HepG2 (cell line): Measurements from ENCODE around the gene HLA-DPB1. TPM values are rescaled to one million over a fixed set of nuclear protein-coding genes. Genes with fewer than 3 reads are reported as not detected.

Experiments used
- CC2D1A ChIP-seq: sonication (generic); formaldehyde crosslinking; IDR thresholded peaks from 2 replicates; pipeline ENCODE4 v1.8.1; 2023; ENCODE audit warnings: mild to moderate bottlenecking, missing genetic modification reagents
- MAFF ChIP-seq: IDR thresholded peaks from 2 replicates; pipeline ENCODE4 v1.6.1; 2011; ENCODE audit warnings: low read depth, low read length, improper control_type of control experiment
- TOE1 ChIP-seq: sonication (generic); formaldehyde crosslinking; IDR thresholded peaks from 2 replicates; pipeline ENCODE4 v1.4.0; 2020; ENCODE audit warnings: mild to moderate bottlenecking, missing genetic modification reagents
- ZEB1 ChIP-seq: IDR thresholded peaks from 2 replicates; pipeline ENCODE4 v1.6.1; 2012; ENCODE audit warnings: mild to moderate bottlenecking, low read depth, inconsistent platforms; ENCODE audit not compliant: insufficient replicate concordance
- ZNF354B ChIP-seq: sonication (generic); formaldehyde crosslinking; IDR thresholded peaks from 2 replicates; pipeline ENCODE4 v1.8.0; 2022; ENCODE audit warnings: mild to moderate bottlenecking, missing genetic modification reagents
- ZNF484 ChIP-seq: sonication (generic); formaldehyde crosslinking; IDR thresholded peaks from 2 replicates; pipeline ENCODE4 v1.5.1; 2020; ENCODE audit warnings: mild to moderate bottlenecking, low read depth, missing genetic modification reagents, borderline replicate concordance
- polyA plus RNA-seq, 8 experiments: library from polyadenylated mRNA; depleted of rRNA in 3 of 8; stranded (reverse) in 7 of 8; unstranded in 1 of 8; fragments of >200 nt; fragmentation: Illumina TruSeq in 4 of 8; extraction: Trizol in 4 of 8; gene quantifications; 2 replicates each; pipeline versions ENCODE4 v1.2.1 to v1.2.3, GENCODE V29; 2011 to 2016; ENCODE audit warnings: low read depth in 4 of 8, missing spikeins in 1 of 8, mixed read lengths in 1 of 8; ENCODE audit not compliant: insufficient read depth in 1 of 8
- total RNA-seq, 5 experiments: library from RNA; depleted of rRNA; stranded (reverse); fragments of >200 nt; fragmentation: Illumina TruSeq; extraction: Trizol; gene quantifications; 2 replicates each; pipeline ENCODE4 v1.2.3, GENCODE V29; 2016; ENCODE audit warnings: low read depth in 1 of 5
- TF ChIP-seq, protein P1 (sequence below): sonication (generic); formaldehyde crosslinking; IDR thresholded peaks from 2 replicates; pipeline ENCODE4 v1.5.1; 2020; ENCODE audit warnings: missing genetic modification reagents, mild to moderate bottlenecking, borderline replicate concordance
- TF ChIP-seq, protein P2 (sequence below): sonication (generic); formaldehyde crosslinking; IDR thresholded peaks from 2 replicates; pipeline ENCODE4 v1.4.0; 2020; ENCODE audit warnings: missing genetic modification reagents
- TF ChIP-seq, protein P3 (sequence below): sonication (generic); formaldehyde crosslinking; IDR thresholded peaks from 2 replicates; pipeline ENCODE4 v1.4.0; 2020; ENCODE audit warnings: missing genetic modification reagents
- TF ChIP-seq, protein P4 (sequence below): sonication (generic); formaldehyde crosslinking; IDR thresholded peaks from 2 replicates; pipeline ENCODE4 v1.5.1; 2020; ENCODE audit warnings: missing genetic modification reagents, mild to moderate bottlenecking, borderline replicate concordance
- TF ChIP-seq, protein P5 (sequence below), 2 experiments: sonication (generic) in 1 of 2; formaldehyde crosslinking in 1 of 2; IDR thresholded peaks; 2 replicates each; pipeline versions ENCODE4 v1.4.0 to v1.6.1; 2016 to 2020; ENCODE audit warnings: borderline replicate concordance in 1 of 2, low read depth in 1 of 2, mild to moderate bottlenecking in 1 of 2, missing genetic modification reagents in 1 of 2

Gene HLA-DPB1
- total and polyA plus RNA-seq, 2 of the 13 experiments (the other 11 are each of a cell fraction or from before 2014, with no cell fraction given) = not detected

DNA sequence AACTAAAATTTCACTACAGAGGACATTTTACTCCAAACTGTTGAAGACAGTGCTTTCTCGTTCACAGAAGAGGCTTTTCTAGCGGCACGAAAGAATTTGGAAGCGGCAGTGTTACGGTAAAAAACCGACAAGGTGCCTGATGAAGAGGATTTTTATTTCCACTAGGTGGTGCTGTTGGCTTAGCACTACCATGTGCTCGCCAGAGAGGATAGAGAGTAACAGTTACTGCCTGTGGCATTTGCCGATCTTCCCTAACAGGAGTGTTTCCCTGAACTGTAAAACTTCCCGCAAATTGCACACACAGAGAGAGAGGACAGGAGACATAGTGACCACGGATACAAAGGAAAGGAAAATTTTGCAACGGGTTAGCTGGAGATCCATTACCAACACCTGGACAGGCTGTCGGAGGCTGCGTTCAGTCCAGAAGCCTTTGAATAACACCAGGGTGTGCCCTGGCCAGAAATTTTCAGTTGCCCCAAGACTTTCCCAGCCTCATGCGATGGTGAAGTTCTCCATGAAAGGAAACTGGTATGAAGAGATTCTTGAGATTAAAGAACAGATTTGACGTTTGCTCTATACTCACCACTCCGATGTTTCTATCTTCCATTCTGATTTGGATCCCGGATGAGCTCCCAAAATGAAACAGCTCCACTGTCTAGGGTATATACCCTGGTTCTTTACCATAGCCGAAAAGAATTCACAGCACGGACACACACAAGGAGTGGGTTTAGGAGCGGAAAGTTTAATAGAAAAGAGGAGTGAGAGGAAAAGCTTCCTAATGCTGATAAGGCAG, 48.1 kb downstream of the HLA-DPB1 start (continued):
- TF ChIP-seq, protein P1, sequence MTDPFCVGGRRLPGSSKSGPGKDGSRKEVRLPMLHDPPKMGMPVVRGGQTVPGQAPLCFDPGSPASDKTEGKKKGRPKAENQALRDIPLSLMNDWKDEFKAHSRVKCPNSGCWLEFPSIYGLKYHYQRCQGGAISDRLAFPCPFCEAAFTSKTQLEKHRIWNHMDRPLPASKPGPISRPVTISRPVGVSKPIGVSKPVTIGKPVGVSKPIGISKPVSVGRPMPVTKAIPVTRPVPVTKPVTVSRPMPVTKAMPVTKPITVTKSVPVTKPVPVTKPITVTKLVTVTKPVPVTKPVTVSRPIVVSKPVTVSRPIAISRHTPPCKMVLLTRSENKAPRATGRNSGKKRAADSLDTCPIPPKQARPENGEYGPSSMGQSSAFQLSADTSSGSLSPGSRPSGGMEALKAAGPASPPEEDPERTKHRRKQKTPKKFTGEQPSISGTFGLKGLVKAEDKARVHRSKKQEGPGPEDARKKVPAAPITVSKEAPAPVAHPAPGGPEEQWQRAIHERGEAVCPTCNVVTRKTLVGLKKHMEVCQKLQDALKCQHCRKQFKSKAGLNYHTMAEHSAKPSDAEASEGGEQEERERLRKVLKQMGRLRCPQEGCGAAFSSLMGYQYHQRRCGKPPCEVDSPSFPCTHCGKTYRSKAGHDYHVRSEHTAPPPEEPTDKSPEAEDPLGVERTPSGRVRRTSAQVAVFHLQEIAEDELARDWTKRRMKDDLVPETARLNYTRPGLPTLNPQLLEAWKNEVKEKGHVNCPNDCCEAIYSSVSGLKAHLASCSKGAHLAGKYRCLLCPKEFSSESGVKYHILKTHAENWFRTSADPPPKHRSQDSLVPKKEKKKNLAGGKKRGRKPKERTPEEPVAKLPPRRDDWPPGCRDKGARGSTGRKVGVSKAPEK (CRISPR knock-in tag) = no peak
- TF ChIP-seq ZEB1 (no peak), TOE1 (no peak), ZNF484 (no peak), MAFF (no peak; the same call in 1 of the 2 replicates), ZNF354B (CRISPR knock-in tag) (no peak), CC2D1A (CRISPR knock-in tag) (no peak)
- TF ChIP-seq, protein P2, sequence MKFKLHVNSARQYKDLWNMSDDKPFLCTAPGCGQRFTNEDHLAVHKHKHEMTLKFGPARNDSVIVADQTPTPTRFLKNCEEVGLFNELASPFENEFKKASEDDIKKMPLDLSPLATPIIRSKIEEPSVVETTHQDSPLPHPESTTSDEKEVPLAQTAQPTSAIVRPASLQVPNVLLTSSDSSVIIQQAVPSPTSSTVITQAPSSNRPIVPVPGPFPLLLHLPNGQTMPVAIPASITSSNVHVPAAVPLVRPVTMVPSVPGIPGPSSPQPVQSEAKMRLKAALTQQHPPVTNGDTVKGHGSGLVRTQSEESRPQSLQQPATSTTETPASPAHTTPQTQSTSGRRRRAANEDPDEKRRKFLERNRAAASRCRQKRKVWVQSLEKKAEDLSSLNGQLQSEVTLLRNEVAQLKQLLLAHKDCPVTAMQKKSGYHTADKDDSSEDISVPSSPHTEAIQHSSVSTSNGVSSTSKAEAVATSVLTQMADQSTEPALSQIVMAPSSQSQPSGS (CRISPR knock-in tag) = no peak
- TF ChIP-seq, protein P3, sequence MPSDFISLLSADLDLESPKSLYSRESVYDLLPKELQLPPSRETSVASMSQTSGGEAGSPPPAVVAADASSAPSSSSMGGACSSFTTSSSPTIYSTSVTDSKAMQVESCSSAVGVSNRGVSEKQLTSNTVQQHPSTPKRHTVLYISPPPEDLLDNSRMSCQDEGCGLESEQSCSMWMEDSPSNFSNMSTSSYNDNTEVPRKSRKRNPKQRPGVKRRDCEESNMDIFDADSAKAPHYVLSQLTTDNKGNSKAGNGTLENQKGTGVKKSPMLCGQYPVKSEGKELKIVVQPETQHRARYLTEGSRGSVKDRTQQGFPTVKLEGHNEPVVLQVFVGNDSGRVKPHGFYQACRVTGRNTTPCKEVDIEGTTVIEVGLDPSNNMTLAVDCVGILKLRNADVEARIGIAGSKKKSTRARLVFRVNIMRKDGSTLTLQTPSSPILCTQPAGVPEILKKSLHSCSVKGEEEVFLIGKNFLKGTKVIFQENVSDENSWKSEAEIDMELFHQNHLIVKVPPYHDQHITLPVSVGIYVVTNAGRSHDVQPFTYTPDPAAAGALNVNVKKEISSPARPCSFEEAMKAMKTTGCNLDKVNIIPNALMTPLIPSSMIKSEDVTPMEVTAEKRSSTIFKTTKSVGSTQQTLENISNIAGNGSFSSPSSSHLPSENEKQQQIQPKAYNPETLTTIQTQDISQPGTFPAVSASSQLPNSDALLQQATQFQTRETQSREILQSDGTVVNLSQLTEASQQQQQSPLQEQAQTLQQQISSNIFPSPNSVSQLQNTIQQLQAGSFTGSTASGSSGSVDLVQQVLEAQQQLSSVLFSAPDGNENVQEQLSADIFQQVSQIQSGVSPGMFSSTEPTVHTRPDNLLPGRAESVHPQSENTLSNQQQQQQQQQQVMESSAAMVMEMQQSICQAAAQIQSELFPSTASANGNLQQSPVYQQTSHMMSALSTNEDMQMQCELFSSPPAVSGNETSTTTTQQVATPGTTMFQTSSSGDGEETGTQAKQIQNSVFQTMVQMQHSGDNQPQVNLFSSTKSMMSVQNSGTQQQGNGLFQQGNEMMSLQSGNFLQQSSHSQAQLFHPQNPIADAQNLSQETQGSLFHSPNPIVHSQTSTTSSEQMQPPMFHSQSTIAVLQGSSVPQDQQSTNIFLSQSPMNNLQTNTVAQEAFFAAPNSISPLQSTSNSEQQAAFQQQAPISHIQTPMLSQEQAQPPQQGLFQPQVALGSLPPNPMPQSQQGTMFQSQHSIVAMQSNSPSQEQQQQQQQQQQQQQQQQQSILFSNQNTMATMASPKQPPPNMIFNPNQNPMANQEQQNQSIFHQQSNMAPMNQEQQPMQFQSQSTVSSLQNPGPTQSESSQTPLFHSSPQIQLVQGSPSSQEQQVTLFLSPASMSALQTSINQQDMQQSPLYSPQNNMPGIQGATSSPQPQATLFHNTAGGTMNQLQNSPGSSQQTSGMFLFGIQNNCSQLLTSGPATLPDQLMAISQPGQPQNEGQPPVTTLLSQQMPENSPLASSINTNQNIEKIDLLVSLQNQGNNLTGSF (CRISPR knock-in tag) = no peak
- TF ChIP-seq, protein P4, sequence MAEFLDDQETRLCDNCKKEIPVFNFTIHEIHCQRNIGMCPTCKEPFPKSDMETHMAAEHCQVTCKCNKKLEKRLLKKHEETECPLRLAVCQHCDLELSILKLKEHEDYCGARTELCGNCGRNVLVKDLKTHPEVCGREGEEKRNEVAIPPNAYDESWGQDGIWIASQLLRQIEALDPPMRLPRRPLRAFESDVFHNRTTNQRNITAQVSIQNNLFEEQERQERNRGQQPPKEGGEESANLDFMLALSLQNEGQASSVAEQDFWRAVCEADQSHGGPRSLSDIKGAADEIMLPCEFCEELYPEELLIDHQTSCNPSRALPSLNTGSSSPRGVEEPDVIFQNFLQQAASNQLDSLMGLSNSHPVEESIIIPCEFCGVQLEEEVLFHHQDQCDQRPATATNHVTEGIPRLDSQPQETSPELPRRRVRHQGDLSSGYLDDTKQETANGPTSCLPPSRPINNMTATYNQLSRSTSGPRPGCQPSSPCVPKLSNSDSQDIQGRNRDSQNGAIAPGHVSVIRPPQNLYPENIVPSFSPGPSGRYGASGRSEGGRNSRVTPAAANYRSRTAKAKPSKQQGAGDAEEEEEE (CRISPR knock-in tag) = no peak
- TF ChIP-seq, protein P5, sequence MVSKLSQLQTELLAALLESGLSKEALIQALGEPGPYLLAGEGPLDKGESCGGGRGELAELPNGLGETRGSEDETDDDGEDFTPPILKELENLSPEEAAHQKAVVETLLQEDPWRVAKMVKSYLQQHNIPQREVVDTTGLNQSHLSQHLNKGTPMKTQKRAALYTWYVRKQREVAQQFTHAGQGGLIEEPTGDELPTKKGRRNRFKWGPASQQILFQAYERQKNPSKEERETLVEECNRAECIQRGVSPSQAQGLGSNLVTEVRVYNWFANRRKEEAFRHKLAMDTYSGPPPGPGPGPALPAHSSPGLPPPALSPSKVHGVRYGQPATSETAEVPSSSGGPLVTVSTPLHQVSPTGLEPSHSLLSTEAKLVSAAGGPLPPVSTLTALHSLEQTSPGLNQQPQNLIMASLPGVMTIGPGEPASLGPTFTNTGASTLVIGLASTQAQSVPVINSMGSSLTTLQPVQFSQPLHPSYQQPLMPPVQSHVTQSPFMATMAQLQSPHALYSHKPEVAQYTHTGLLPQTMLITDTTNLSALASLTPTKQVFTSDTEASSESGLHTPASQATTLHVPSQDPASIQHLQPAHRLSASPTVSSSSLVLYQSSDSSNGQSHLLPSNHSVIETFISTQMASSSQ (IDR thresholded peaks at IDR 0.05; ENCODE audit: low read depth) = no peak
- TF ChIP-seq, protein P5 (CRISPR knock-in tag; IDR thresholded peaks at IDR 0.05; ENCODE audit: borderline replicate concordance) = no peak
